ENCODE data around the gene TMEM82. TPM values are rescaled to one million over a fixed set of nuclear protein-coding genes. Genes with fewer than 3 reads are reported as not detected.

The TMEM82 gene
- total and polyA plus RNA-seq, 9 of the 15 experiments (the other 6 are each of a cell fraction or from before 2014, with no cell fraction given): not detected

DNA sequence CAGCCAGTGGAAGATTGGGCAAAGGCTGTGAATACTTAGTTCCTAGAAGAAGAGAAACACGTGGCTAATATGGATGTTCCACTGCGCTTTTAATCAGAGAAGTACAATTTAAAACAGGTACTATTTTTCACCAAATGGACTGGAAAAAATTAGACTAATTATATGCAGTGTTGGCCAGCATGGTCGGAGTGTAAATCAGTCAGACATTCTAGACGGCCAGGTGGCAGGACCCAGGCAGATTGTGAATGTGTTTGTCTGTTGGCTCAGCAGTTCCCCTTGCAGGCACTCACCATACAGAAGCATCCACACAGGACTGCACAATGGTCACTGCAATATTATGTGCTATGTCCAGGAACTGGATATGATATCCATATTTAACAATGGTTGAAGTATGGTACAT, 30.1 kb upstream of the TMEM82 start:
- FAIRE-seq: peak; percentile 26
- ATAC-seq: peak; percentile 45; the same call in 2 of the 3 replicates
- H4K20me1 ChIP-seq (replicated peaks; ENCODE audit: control insufficient read depth, insufficient read depth, low read length): peaks cover 7% of the 10 kb centered on the region
- BruUV-seq (replicated peaks): no TSS peak
- no peak overlapping the region for H2AFZ ChIP-seq (ENCODE audit: low read depth, low read length)
- H3K36me3 ChIP-seq (ENCODE audit: control insufficient read depth, insufficient read depth, low read length): peaks cover 19% of the 10 kb centered on the region; the same call in 2 of the 3 replicates
- no peak overlapping the region for H3K4me3 ChIP-seq
- CTCF ChIA-PET (ENCODE audit: low intra/inter-chr PET ratio): interaction anchor here (0.6 kb wide), 1 partner anchor 55 kb away, joined by 5 read pairs; no protein-coding TSS in a partner anchor
- no peak for DNase-seq (ENCODE audit: extremely low read depth in 1 of 4, low spot score in 3 of 4)
- in situ Hi-C loops (cut with MboI): no loop called here
- TF ChIP-seq ZNF780A (CRISPR knock-in tag; IDR thresholded peaks at IDR 0.05) (no peak), PBX2 (CRISPR knock-in tag; IDR thresholded peaks at IDR 0.05; ENCODE audit: low read depth) (no peak), PBX2 (tag; conservative IDR thresholded peaks at IDR 0.05; ENCODE audit: low read depth) (no peak), SETDB1 (IDR thresholded peaks at IDR 0.05; ENCODE audit: low read length) (no peak), GATAD2B (IDR thresholded peaks at IDR 0.05; ENCODE audit: borderline replicate concordance) (no peak), CHAMP1 (IDR thresholded peaks at IDR 0.05) (no peak), TCF7 (IDR thresholded peaks at IDR 0.05; ENCODE audit: borderline replicate concordance) (no peak), MCM3 (IDR thresholded peaks at IDR 0.05) (no peak), ZNF707 (CRISPR knock-in tag; conservative IDR thresholded peaks at IDR 0.05) (no peak), ZNF586 (CRISPR knock-in tag; conservative IDR thresholded peaks at IDR 0.05) (no peak), GMEB1 (CRISPR knock-in tag; IDR thresholded peaks at IDR 0.05) (no peak)
- TF ChIP-seq, protein P1, sequence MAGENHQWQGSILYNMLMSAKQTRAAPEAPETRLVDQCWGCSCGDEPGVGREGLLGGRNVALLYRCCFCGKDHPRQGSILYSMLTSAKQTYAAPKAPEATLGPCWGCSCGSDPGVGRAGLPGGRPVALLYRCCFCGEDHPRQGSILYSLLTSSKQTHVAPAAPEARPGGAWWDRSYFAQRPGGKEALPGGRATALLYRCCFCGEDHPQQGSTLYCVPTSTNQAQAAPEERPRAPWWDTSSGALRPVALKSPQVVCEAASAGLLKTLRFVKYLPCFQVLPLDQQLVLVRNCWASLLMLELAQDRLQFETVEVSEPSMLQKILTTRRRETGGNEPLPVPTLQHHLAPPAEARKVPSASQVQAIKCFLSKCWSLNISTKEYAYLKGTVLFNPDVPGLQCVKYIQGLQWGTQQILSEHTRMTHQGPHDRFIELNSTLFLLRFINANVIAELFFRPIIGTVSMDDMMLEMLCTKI (IDR thresholded peaks at IDR 0.05; ENCODE audit: partially characterized antibody): no peak
- TF ChIP-seq, protein P2, sequence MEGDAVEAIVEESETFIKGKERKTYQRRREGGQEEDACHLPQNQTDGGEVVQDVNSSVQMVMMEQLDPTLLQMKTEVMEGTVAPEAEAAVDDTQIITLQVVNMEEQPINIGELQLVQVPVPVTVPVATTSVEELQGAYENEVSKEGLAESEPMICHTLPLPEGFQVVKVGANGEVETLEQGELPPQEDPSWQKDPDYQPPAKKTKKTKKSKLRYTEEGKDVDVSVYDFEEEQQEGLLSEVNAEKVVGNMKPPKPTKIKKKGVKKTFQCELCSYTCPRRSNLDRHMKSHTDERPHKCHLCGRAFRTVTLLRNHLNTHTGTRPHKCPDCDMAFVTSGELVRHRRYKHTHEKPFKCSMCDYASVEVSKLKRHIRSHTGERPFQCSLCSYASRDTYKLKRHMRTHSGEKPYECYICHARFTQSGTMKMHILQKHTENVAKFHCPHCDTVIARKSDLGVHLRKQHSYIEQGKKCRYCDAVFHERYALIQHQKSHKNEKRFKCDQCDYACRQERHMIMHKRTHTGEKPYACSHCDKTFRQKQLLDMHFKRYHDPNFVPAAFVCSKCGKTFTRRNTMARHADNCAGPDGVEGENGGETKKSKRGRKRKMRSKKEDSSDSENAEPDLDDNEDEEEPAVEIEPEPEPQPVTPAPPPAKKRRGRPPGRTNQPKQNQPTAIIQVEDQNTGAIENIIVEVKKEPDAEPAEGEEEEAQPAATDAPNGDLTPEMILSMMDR (IDR thresholded peaks at IDR 0.05 in 2 of 3, conservative IDR thresholded peaks at IDR 0.05 in 1 of 3; ENCODE audit: insufficient read depth in 2 of 3, low read depth in 1 of 3, low read length in 3 of 3): no peak
- H3K27me3 ChIP-seq (ENCODE audit: control insufficient read depth in 2 of 2, insufficient read depth in 2 of 2, low read length in 2 of 2): no peaks in the 10 kb centered on the region
- H3K27ac ChIP-seq (ENCODE audit: extremely low read depth, low read depth, low read length): no peak overlapping the region
- no peak overlapping the region for H3K4me2 ChIP-seq (ENCODE audit: insufficient read depth, low read length)
- H3K79me2 ChIP-seq (ENCODE audit: control insufficient read depth, insufficient read depth, low read length): peaks cover 29% of the 10 kb centered on the region; the same call in 2 of the 3 replicates
- no peaks in the 10 kb centered on the region for H3K4me1 ChIP-seq (replicated peaks in 1 of 2; ENCODE audit: control insufficient read depth in 2 of 2, insufficient read depth in 2 of 2, low read length in 2 of 2)
- intact Hi-C loops (cut with micrococcal nuclease): no loop called here
- POLR2A ChIA-PET: interaction anchor here (1.1 kb wide), 1 partner anchor 12 kb away, joined by 4 read pairs; no protein-coding TSS in a partner anchor
- H3K9me1 ChIP-seq (ENCODE audit: control insufficient read depth, insufficient read depth, low read length): no peaks in the 10 kb centered on the region
- no peaks in the 10 kb centered on the region for H3K9me3 ChIP-seq (replicated peaks; ENCODE audit: control insufficient read depth, insufficient read depth, low read depth, low read length)
- no peak overlapping the region for H3K9ac ChIP-seq (ENCODE audit: insufficient read depth in 1 of 2, low read depth in 2 of 2, low read length in 2 of 2)
- 72% methylated on average over 4 of the region's 4 CpGs for WGBS (ENCODE audit: insufficient coverage, low coverage, missing lambda C conversion rate)
